Activated T-helper 17 cell treated with anti-CD3 and anti-CD28 coated beads, Interleukin-2, amount 50 U/mL, for 72 hours (primary cell): ENCODE measurements around the gene RPL36AL. TPM values are rescaled to one million over a fixed set of nuclear protein-coding genes. Genes with fewer than 3 reads are reported as not detected.

ENCODE experiments used
- ATAC-seq: fragments of 150-1000 bp; cut with Tn5 transposase; replicated peaks from 2 replicates; pipeline ENCODE4 v1.10.0; 2021; ENCODE audit warnings: mild to moderate bottlenecking, moderate library complexity
- H3K27ac Mint-ChIP-seq: one replicate; pipeline ENCODE4 v1.8.0; 2022; ENCODE audit warnings: mixed read lengths
- H3K27me3 Mint-ChIP-seq: one replicate; pipeline ENCODE4 v1.8.0; 2022; ENCODE audit warnings: mixed read lengths
- H3K36me3 Mint-ChIP-seq: one replicate; pipeline ENCODE4 v1.8.0; 2022; ENCODE audit warnings: low read depth, mild to moderate bottlenecking, mixed read lengths
- H3K4me1 Mint-ChIP-seq: one replicate; pipeline ENCODE4 v1.8.0; 2022; ENCODE audit warnings: mixed read lengths
- H3K4me3 Mint-ChIP-seq: one replicate; pipeline ENCODE4 v1.8.0; 2022; ENCODE audit warnings: mild to moderate bottlenecking, mixed read lengths
- H3K9me3 Mint-ChIP-seq: one replicate; pipeline ENCODE4 v1.8.0; 2022; ENCODE audit warnings: mixed read lengths
- total RNA-seq, 2 donors: library from RNA; stranded (reverse); gene quantifications; one replicate each; pipeline ENCODE4 v1.2.3, GENCODE V29; 2022

RPL36AL gene
- total RNA-seq, 2 donors from 2014 or later: 182 to 184 TPM

- Mint-ChIP-seq H3K9me3 (no peaks in the 10 kb centered on the region), H3K27me3 (no peaks in the 10 kb centered on the region), H3K27ac (peak overlapping the region; percentile 32), H3K36me3 (peaks cover 98% of the 10 kb centered on the region), H3K4me1 (peaks cover 45% of the 10 kb centered on the region), H3K4me3 (no peak overlapping the region)
- ATAC-seq: peak; percentile 37
These were observed 42.3 kb downstream of the RPL36AL start for GRCh38 chr14:49578141-49578540.

- Mint-ChIP-seq H3K27me3 (no peaks in the 10 kb centered on the region), H3K27ac (no peak overlapping the region), H3K36me3 (peaks cover 70% of the 10 kb centered on the region), H3K9me3 (no peaks in the 10 kb centered on the region), H3K4me3 (no peak overlapping the region), H3K4me1 (peaks cover 18% of the 10 kb centered on the region)
- no peak for ATAC-seq
These were observed 46.4 kb downstream of the RPL36AL start for GRCh38 chr14:49574038-49574437.

- H3K4me1 Mint-ChIP-seq: no peaks in the 10 kb centered on the region
- H3K9me3 Mint-ChIP-seq: no peaks in the 10 kb centered on the region
- no peak for ATAC-seq
- peaks cover 23% of the 10 kb centered on the region for H3K36me3 Mint-ChIP-seq
- H3K4me3 Mint-ChIP-seq: no peak overlapping the region
- H3K27me3 Mint-ChIP-seq: no peaks in the 10 kb centered on the region
- no peak overlapping the region for H3K27ac Mint-ChIP-seq
These were observed 51.1 kb downstream of the RPL36AL start for GRCh38 chr14:49569281-49569680.

Other genes with a start within 250 kb of the RPL36AL start
- 1,000 to 10,000 TPM; 2,187 to 2,396 TPM for gene RPS29, start 34.2 kb downstream of the RPL36AL start, total RNA-seq
- gene LRR1, start 21.7 kb downstream of the RPL36AL start, total RNA-seq: 10 to 100 TPM; 29.6 to 62.2 TPM
- 10 to 100 TPM; 44.6 to 49.3 TPM for gene MGAT2, start 173 bp upstream of the RPL36AL start, total RNA-seq
- gene DNAAF2, start 14.6 kb upstream of the RPL36AL start, total RNA-seq: 10 to 100 TPM in 1 of 2 donors, 1 to 10 TPM in 1; 9.3 to 11.6 TPM
- 10 to 100 TPM; 33.5 to 46.8 TPM for gene POLE2, start 67.6 kb upstream of the RPL36AL start, total RNA-seq
- 1 to 10 TPM in 1 of 2 donors, under 1 TPM in 1; 0.97 to 1.5 TPM for gene KLHDC1, start 72.5 kb upstream of the RPL36AL start, total RNA-seq
- 10 to 100 TPM; 14.4 to 22.5 TPM for gene KLHDC2, start 147.5 kb upstream of the RPL36AL start, total RNA-seq
- gene NEMF, start 232.2 kb upstream of the RPL36AL start, total RNA-seq: 10 to 100 TPM; 79.9 to 86.6 TPM